Activated CD4-positive, alpha-beta memory T cell treated with anti-CD3 and anti-CD28 coated beads for 36 hours (primary cell): ENCODE results near the gene ZBTB17. TPM values are rescaled to one million over a fixed set of nuclear protein-coding genes. Genes with fewer than 3 reads are reported as not detected.
"Not testable (repeated sequence)": the region's sequence is repeated elsewhere in the genome, so short reads cannot be mapped to it uniquely, and the experiment has no call there.

Experiments used
- CTCF ChIA-PET: fragments of 350-600 bp; sonication (Branson Sonifier 250); formaldehyde crosslinking; loops from one replicate; lab custom pipeline; 2021; ENCODE audit warnings: antibody characterized with exemption, inconsistent platforms; lab: Charles Lee
- POLR2A ChIA-PET: fragments of 350-600 bp; sonication (Branson Sonifier 250); formaldehyde crosslinking; loops from one replicate; lab custom pipeline; 2021; ENCODE audit warnings: antibody characterized with exemption; lab: Charles Lee
- DNase-seq: peaks from one replicate; pipeline ENCODE4 v3.0.0-alpha.2; 2020
- H3K27ac Mint-ChIP-seq: one replicate; pipeline ENCODE4 v1.8.0; 2021; ENCODE audit warnings: mixed read lengths
- H3K27me3 Mint-ChIP-seq: one replicate; pipeline ENCODE4 v1.8.0; 2021; ENCODE audit warnings: mixed read lengths
- H3K36me3 Mint-ChIP-seq: one replicate; pipeline ENCODE4 v1.8.0; 2021; ENCODE audit warnings: mixed read lengths
- H3K4me1 Mint-ChIP-seq: one replicate; pipeline ENCODE4 v1.8.0; 2021; ENCODE audit warnings: low read depth, mixed read lengths
- H3K4me3 Mint-ChIP-seq: one replicate; pipeline ENCODE4 v1.8.0; 2021; ENCODE audit warnings: mild to moderate bottlenecking, mixed read lengths
- H3K9me3 Mint-ChIP-seq: one replicate; pipeline ENCODE4 v1.8.0; 2021; ENCODE audit warnings: mixed read lengths
- intact Hi-C: fragments of 100-400 bp; cut with micrococcal nuclease; formaldehyde crosslinking; loops from one replicate; pipeline ENCODE4 v1.15.1; 2023
- total RNA-seq, 2 experiments: library from RNA; stranded (reverse); gene quantifications; one replicate each; pipeline ENCODE4 v1.2.3, GENCODE V29; 2021

Gene ZBTB17
- total RNA-seq, 2 experiments from 2014 or later: 52.7 to 58.8 TPM

- H3K4me3 Mint-ChIP-seq: no peak overlapping the region
- no peak for DNase-seq
- H3K36me3 Mint-ChIP-seq: peaks cover 59% of the 10 kb centered on the region
- intact Hi-C loops: no loop called here
- CTCF ChIA-PET: interaction anchor here (1.1 to 1.8 kb wide), 4 partner anchors 57 to 145 kb away, joined by 3 to 8 read pairs (median 4); no protein-coding TSS in a partner anchor
- no peaks in the 10 kb centered on the region for H3K27me3 Mint-ChIP-seq
- H3K27ac Mint-ChIP-seq: peak overlapping the region; percentile 86
- H3K4me1 Mint-ChIP-seq: peaks cover 10% of the 10 kb centered on the region
- no peaks in the 10 kb centered on the region for H3K9me3 Mint-ChIP-seq
- POLR2A ChIA-PET: interaction anchor here (0.7 to 0.8 kb wide), 2 partner anchors 27 to 29 kb away, joined by 3 read pairs; no protein-coding TSS in a partner anchor
Observed at GRCh38 chr1:15937146-15937545, 38.8 kb downstream of the ZBTB17 start.

GRCh38 chr1:15936025-15936424, 39.9 kb downstream of the ZBTB17 start:
- H3K4me1 Mint-ChIP-seq: peaks cover 10% of the 10 kb centered on the region
- peaks cover 65% of the 10 kb centered on the region for H3K36me3 Mint-ChIP-seq
- intact Hi-C loops: no loop called here
- POLR2A ChIA-PET: interaction anchor here (1.1 kb wide), 1 partner anchor 110 kb away, joined by 3 read pairs; no protein-coding TSS in a partner anchor
- H3K9me3 Mint-ChIP-seq: no peaks in the 10 kb centered on the region
- H3K27ac Mint-ChIP-seq: no peak overlapping the region
- H3K27me3 Mint-ChIP-seq: no peaks in the 10 kb centered on the region
- H3K4me3 Mint-ChIP-seq: no peak overlapping the region
- CTCF ChIA-PET: no interaction called here
- no peak for DNase-seq

- ChIA-PET POLR2A (no interaction called here), CTCF (no interaction called here)
- intact Hi-C loops: no loop called here
- no peak for DNase-seq
- Mint-ChIP-seq H3K27me3 (no peaks in the 10 kb centered on the region), H3K4me1 (peaks cover 10% of the 10 kb centered on the region), H3K27ac (peak overlapping the region; percentile 24), H3K9me3 (no peaks in the 10 kb centered on the region), H3K4me3 (no peak overlapping the region), H3K36me3 (peaks cover 70% of the 10 kb centered on the region)
Observed at GRCh38 chr1:15935056-15935950, 40.6 kb downstream of the ZBTB17 start.

GRCh38 chr1:15934211-15935055, 41.5 kb downstream of the ZBTB17 start:
- H3K36me3 Mint-ChIP-seq: peaks cover 72% of the 10 kb centered on the region
- no peak overlapping the region for H3K4me3 Mint-ChIP-seq
- H3K9me3 Mint-ChIP-seq: no peaks in the 10 kb centered on the region
- POLR2A ChIA-PET: no interaction called here
- H3K27ac Mint-ChIP-seq: peak overlapping the region; percentile 13
- CTCF ChIA-PET: no interaction called here
- no peak for DNase-seq
- H3K27me3 Mint-ChIP-seq: no peaks in the 10 kb centered on the region
- peaks cover 10% of the 10 kb centered on the region for H3K4me1 Mint-ChIP-seq
- intact Hi-C loops: no loop called here

GRCh38 chr1:15933684-15934083, 42.2 kb downstream of the ZBTB17 start:
- ChIA-PET CTCF (no interaction called here), POLR2A (no interaction called here)
- Mint-ChIP-seq H3K4me1 (peaks cover 7% of the 10 kb centered on the region), H3K36me3 (peaks cover 75% of the 10 kb centered on the region), H3K27ac (no peak overlapping the region), H3K4me3 (no peak overlapping the region), H3K27me3 (no peaks in the 10 kb centered on the region), H3K9me3 (no peaks in the 10 kb centered on the region)
- DNase-seq: no peak
- intact Hi-C loops: no loop called here

GRCh38 chr1:15932612-15933011, 43.3 kb downstream of the ZBTB17 start:
- intact Hi-C loops: no loop called here
- CTCF ChIA-PET: no interaction called here
- no peak for DNase-seq
- no peaks in the 10 kb centered on the region for H3K27me3 Mint-ChIP-seq
- H3K9me3 Mint-ChIP-seq: no peaks in the 10 kb centered on the region
- peak overlapping the region; percentile 18 for H3K27ac Mint-ChIP-seq
- peaks cover 82% of the 10 kb centered on the region for H3K36me3 Mint-ChIP-seq
- H3K4me1 Mint-ChIP-seq: peaks cover 4% of the 10 kb centered on the region
- POLR2A ChIA-PET: no interaction called here
- no peak overlapping the region for H3K4me3 Mint-ChIP-seq

GRCh38 chr1:15931884-15932283, 44.0 kb downstream of the ZBTB17 start:
- Mint-ChIP-seq H3K4me3 (no peak overlapping the region), H3K9me3 (no peaks in the 10 kb centered on the region), H3K36me3 (peaks cover 78% of the 10 kb centered on the region), H3K27ac (no peak overlapping the region), H3K4me1 (no peaks in the 10 kb centered on the region), H3K27me3 (no peaks in the 10 kb centered on the region)
- CTCF ChIA-PET: no interaction called here
- intact Hi-C loops: no loop called here
- no peak for DNase-seq
- POLR2A ChIA-PET: no interaction called here

GRCh38 chr1:15931401-15931800, 44.5 kb downstream of the ZBTB17 start:
- Mint-ChIP-seq H3K9me3 (no peaks in the 10 kb centered on the region), H3K27ac (no peak overlapping the region), H3K36me3 (peaks cover 76% of the 10 kb centered on the region), H3K4me1 (no peaks in the 10 kb centered on the region), H3K27me3 (no peaks in the 10 kb centered on the region), H3K4me3 (no peak overlapping the region)
- CTCF ChIA-PET: interaction anchor here (1.0 kb wide), 1 partner anchor 116 kb away, joined by 3 read pairs; no protein-coding TSS in a partner anchor
- intact Hi-C loops: no loop called here
- no peak for DNase-seq
- POLR2A ChIA-PET: no interaction called here

- Mint-ChIP-seq H3K27me3 (no peaks in the 10 kb centered on the region), H3K4me3 (no peak overlapping the region), H3K27ac (no peak overlapping the region), H3K36me3 (peaks cover 59% of the 10 kb centered on the region), H3K4me1 (no peaks in the 10 kb centered on the region), H3K9me3 (no peaks in the 10 kb centered on the region)
- intact Hi-C loops: no loop called here
- POLR2A ChIA-PET: no interaction called here
- no peak for DNase-seq
- CTCF ChIA-PET: interaction anchor here (0.8 kb wide), 1 partner anchor 23 kb away, joined by 3 read pairs; no protein-coding TSS in a partner anchor
Observed at GRCh38 chr1:15928971-15929965, 46.6 kb downstream of the ZBTB17 start.

GRCh38 chr1:15926448-15926847, 49.5 kb downstream of the ZBTB17 start:
- DNase-seq, H3K4me1 Mint-ChIP-seq, H3K27ac Mint-ChIP-seq, POLR2A ChIA-PET, intact Hi-C loops, H3K9me3 Mint-ChIP-seq, H3K27me3 Mint-ChIP-seq, H3K4me3 Mint-ChIP-seq: not testable (repeated sequence)
- CTCF ChIA-PET: interaction anchor here (2.2 kb wide), 1 partner anchor 111 kb away, joined by 9 read pairs; no protein-coding TSS in a partner anchor
- H3K36me3 Mint-ChIP-seq: peaks cover 53% of the 10 kb centered on the region

- no peak overlapping the region for H3K27ac Mint-ChIP-seq
- POLR2A ChIA-PET: interaction anchor here (1.2 kb wide), 1 partner anchor 89 kb away, joined by 3 read pairs; no protein-coding TSS in a partner anchor
- H3K9me3 Mint-ChIP-seq: no peaks in the 10 kb centered on the region
- DNase-seq: no peak
- intact Hi-C loops: no loop called here
- H3K4me1 Mint-ChIP-seq: peaks cover 13% of the 10 kb centered on the region
- H3K36me3 Mint-ChIP-seq: peaks cover 41% of the 10 kb centered on the region
- H3K27me3 Mint-ChIP-seq: no peaks in the 10 kb centered on the region
- CTCF ChIA-PET: interaction anchor here (1.1 kb wide), 1 partner anchor 41 kb away, joined by 4 read pairs; no protein-coding TSS in a partner anchor
- H3K4me3 Mint-ChIP-seq: no peak overlapping the region
Observed at GRCh38 chr1:15923241-15923640, 52.7 kb downstream of the ZBTB17 start.
